HG03354 (cell line): ENCODE data around the gene KLHL36.
A peak's percentile ranks its signal among the peaks of the same experiment; 100 is the strongest.
"Not testable (repeated sequence)": the region's sequence is repeated elsewhere in the genome, so short reads cannot be mapped to it uniquely, and the experiment has no call there.

Experiments
- ATAC-seq: cut with Tn5 transposase; IDR thresholded peaks from one replicate; pipeline ENCODE4 v1.9.1; 2021; ENCODE audit warnings: mild to moderate bottlenecking; ENCODE audit not compliant: unreplicated experiment, poor library complexity, severe bottlenecking

The KLHL36 gene

DNA sequence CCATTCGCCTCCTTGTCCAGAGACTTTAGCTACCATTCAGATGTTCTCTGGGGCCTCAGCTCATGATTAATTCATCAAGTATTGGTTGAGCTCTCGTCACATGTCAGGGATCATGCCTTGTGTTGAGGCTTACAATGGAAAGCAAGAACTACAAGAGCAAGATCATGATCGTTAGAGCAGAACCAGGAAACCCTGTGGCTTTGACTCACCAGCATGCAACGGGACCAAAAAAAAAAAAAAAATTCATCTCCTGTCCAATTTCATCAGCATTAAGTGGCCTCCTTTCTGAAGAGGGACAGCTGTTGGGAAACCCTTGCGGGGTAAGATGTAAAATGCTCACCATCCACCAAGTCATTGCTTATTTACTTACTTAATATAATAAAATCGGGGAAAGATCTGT is 39.4 kb downstream of the KLHL36 start:
- ATAC-seq, result peak; percentile 80

DNA sequence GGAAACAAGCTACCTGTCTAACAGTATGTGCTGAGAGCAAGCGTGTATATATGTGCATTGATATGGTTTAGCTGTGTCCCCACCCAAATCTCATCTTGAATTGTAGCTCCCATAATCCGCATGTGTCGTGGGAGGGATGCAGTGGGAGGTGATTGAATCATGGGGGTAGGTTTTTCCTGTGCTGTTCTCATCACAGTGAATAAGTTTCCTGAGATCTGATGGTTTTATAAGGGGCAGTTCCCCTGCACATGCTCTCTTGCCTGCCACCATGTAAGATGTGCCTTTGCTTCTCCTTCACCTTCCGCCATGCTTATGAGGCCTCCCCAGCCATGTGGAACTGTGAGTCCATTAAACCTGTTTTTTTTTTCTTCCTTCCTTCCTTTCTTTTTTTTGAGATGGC is 39.9 kb downstream of the KLHL36 start:
- ATAC-seq, result not testable (repeated sequence)

DNA sequence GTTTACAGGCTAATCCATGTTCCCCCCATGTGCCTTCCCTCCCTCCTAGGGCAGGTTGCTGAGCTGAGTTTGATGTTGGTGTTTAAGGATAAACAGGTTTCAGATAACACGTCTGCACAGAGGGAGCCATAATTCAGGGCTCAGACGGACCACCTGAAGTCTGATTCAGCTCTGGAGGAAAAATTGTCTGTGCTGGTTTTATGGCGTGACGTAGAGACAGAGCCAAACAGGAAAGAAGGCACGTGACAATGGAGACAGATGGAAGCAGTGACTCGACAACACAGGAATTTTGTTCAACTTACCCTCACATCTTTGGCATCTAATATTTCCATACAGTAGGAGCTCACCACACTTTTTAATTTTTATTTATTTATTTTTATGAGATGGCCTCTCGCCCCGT is 40.8 kb downstream of the KLHL36 start:
- ATAC-seq, result no peak

DNA sequence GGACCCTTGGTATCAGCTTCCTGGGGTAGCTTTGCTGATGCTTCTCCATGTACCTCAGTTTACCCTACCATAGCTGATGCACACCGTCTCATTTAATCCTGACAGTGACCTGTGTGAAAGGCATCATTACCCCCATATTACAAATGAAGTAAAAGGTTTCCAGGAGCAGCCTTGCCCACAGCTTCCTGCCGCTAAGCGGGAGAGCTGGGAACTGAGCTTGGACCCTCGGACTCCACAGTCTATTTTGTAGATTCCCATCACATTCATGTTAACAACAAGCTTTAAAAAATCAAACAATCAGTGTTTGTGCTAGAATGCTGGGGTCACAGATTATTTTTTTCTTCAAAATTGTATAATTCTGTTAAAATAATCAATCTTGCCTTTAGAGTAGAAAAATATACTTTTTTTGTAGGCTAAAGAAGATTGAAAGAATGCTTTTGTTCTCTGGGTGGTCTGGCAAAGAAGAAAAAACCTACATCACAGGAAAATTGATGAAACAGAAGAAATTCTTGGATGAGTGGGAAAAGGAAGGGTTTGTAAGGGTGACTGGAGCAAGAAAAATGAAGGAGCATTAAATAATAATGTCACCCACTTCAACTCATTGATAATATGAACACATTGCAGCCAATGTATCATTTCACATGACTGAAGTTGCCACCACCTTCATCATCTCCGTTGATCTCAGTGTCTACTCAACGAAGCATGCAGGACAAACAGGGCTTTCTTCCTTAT is 41.9 kb downstream of the KLHL36 start:
- no peak for ATAC-seq

DNA sequence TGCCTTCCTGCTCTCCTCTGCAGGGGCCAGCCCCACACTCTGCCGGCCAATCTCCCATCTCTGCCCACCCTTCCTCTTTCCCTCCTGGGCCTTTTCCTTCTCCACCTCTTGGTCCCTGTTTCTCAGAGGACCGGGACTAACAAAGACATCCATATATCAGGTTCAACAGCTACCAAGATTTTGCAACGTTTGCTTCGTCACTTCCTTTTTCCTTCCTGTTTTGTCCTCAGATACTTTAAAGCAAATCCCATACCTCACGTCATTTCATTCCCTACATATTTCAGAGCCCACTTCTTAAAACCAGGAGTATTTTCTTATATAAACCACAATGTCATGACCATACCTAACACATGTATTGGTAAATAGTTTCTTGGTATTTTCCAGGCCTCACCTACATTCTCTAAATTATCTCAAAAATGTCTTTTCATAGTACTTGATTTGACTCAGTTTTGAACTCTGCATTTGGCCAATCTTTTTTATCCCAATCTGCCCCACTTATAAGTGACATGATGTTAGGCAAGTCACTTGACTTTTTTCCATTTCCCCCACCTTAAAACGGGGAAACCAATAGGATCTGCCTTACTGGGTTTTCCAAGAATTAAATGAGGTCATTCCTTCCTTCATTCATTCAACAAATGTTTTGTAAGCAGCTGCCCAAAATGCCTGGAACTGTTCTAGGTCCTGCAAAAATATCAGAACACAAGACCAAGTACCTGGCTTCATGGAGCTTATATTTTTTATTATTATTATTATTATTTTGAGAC is 44.3 kb downstream of the KLHL36 start:
- ATAC-seq, result no peak

DNA sequence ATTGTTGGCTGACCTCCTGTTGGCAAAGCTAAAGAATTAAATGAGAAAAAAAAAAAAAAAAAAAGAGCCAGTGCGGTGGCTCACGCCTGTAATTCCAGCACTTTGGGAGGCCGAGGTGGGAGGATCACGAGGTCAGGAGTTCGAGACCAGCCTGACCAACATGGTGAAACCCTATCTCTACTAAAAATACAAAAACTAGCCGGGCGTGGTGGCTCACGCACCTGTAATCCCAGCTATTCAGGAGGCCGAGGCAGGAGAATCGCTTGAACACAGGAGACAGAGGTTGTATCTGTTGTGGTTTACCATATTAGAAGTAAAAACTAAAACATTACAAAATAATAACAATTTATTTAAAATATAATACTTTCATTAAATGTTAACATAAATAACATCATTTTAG is 45.6 kb downstream of the KLHL36 start:
- not testable (repeated sequence) for ATAC-seq

DNA sequence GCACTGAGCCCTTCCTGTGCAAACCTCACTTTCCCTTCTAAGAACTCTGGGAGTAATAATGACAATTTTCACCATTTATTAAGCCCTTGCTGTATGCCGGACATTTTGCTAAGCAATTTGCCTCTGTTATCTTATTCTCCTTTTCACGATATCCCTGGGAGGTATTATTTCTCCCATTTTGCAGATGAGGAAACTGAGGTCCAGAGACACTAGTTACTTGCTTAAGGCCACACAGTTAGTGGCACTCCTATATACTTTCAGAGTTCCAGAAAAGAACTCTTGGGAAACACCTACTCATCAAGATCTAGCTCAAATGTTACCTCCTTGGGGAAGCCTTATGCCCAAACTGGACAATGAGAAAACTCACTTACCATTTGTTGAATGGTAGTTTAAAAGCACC is 46.7 kb downstream of the KLHL36 start:
- ATAC-seq, result no peak

DNA sequence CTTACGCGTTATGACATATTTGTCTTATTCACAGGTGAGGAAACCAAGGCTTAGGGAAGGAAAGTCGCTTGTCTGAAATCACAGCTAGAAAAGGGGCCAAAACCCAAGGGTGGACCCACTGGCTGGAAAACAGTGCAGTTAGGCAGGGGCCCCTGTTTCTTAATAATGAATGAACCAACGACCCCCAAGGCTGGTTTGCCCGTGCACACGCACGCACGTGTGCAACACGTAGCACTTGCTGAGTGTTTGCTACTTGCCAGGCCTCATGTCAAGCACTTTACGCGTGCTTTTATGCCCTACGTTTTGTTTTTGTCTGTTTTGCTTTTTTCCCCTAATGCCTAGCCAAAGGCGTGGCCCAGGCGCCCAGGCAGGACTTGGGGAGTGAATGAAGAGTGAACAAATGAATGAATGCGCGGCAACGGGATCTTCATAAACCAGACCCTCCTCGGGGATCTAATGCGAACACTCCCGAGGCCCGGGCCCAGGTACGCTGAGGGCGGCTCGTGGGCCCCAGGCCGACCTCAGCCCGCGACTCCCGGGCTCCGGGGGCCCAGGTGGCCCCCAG is 50.9 kb downstream of the KLHL36 start:
- no peak for ATAC-seq

DNA sequence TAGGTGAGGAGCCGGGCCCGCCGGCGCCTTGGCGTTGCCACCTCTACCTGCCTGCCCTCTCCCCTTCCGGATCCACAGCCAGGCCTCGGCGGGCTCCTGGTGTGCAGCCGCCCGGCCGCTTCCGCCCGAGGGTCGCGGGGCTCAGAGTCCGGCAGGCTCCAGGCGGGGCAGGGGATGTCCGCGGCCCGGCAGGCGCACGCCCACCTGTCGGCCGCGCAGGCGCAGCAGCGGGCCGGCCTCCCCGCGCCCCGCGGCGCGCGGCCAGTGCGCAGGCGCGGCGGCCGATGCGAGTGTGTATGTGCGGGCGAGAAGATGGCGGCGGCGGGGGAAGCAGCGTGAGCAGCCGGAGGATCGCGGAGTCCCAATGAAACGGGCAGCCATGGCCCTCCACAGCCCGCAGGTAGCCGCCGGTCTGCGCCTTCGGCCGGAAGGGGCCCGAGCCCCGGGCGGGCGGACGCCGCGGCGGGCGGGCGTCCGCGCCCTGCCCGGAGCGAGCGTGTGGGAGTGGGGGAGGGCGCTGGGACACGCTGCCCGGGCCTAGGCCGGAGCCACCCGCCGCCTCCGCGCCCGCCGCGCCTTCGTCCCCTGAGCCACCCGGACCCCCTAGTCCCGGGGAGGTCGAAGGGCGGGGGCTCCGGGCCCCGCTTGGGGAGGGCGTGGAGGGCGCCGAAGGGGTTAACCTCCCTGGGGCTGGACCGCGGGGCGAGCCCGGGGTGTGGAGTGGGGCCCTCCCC is 51.6 kb downstream of the KLHL36 start, which contains the start of gene USP10:
TSS of gene USP10 (plus strand) at position 289 of the 734 bp plus-strand sequence. CDS start at position 380, 91 bp downstream.
- ATAC-seq, result peak; percentile 78

DNA sequence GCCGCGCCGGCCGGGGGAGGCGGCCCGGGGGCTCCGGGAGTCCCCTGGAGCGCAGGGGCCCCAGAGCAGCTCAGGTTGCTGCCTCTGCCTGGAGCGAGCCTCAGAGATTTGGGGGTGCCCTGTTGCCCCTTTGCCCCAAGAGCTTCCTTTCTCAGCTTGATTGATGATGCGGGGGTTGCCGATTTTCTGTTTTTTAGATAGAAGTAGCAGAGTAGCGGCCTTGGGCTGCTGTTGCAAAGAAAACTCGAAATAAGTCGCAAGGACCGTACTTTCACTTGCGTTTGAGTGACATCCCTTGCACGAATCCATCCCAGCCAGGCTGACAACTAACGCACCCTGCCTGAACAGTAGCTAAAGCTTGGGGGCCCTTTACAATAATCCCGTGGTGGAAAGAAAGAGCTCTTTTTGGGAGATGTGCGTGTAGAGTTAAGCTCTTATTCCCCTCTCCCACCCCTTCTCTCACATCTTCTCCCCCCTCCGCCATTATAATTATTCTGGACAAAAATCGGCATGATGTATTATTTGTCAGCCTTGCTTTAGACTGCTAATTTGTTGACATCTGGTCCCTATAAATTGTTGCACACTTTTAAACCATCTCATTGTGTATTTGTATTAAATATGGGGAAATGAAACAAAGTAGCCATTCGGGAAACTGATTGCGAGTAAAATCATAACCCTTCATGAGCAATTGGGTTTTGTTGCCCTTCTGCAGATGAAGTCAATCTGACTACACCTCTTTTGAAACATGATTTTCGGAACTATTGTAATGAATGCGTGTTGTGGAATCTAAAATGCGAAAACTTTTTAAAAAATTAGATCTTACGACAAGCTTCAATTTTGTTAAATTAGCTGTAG is 52.4 kb downstream of the KLHL36 start:
- peak; percentile 36 for ATAC-seq

DNA sequence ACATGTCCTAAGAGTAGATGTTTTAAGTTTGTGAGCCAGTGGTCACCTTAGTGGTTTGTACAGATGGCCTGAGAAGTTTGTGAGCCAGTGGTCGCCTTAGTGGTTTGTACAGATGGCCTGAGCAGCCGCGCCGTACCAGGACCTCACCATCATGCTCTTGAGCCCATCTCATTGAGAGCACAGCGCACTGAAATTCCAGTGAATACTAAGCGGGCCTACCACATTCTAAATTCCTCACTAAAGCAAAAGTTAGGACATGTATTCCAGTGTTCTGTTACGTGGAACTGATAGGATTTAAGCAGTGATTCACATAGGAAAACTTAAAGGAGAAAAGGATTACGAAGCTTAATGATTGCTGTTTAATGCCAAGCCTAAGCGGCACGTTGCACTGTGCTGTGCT is 55.4 kb downstream of the KLHL36 start:
- no peak for ATAC-seq

DNA sequence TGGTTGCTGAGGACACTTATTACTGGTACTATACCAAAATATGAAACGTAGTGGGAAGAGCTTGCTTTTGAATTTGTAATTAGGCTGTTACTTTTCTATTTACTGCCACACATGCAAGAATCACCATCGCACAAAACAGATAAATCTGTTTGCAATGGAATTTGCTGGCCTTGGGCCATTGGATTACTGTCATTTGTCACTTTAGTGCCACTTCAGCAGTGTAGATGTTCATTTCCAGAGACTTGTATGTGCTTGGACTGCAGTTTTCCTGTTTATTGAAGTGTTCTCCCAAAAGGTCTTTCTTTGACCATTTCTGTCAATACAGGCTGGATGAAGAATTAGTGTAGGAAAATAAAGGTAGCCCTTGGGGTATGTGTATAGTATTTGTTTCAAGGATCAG is 55.9 kb downstream of the KLHL36 start:
- ATAC-seq, result no peak

DNA sequence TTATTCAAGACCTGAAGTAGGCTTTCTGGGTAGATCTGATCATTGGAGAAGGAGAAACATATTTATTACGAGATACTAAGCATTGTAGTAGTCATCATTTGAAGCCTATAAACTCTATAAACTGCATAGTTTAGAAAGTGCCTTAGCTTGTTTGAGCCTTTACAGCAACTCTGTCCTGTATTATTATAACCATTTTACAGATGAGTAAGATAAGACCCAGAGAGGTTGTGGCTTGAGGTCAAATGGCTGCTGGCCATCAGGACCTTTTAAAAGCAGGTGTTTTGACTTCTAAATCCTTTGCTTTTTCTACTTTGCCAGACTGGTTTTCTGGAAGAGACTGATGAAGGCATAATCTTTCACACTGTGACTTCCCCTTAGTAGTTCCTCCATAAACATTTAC is 58.5 kb downstream of the KLHL36 start:
- ATAC-seq, result no peak

DNA sequence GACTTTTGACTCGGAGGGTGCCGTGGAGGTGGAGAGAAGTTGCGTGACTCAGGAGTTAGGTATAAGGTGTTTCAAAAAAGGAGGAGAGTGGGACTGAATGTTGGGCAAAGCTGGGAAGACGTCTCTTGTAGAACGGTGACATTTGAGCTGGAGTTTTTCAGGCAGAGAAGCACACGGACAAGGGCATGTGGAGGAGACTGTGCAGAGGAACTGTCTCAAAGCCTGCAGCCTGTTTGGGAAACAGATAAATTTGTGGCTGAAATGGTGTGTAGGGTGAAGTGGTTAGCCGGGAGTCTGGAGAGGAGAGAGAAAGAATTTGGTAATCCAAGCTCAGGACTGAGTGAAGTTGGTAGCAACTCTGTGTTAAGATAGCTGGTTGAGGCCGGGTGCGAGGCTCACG is 61.3 kb downstream of the KLHL36 start:
- ATAC-seq, result no peak

DNA sequence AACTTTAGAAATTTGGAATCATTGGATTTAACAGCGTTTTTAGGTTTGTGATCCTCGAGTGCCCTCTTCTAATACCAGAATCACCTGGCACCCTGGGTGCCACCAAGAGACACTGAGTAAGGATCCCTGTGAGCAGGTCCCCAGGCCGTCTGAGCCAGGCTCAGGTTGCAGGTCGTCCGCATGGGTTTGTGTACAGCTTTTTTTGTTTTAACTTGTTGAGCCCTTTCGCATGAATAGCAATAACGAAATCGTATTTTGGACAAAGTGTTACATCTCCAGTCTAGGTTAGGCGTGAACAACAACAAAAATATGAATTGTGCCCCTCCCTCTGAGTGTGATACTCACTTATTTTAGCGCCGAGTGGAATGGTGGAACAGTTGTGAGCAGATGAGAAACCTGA is 62.4 kb downstream of the KLHL36 start:
- ATAC-seq, result no peak
